Measurements from ENCODE around the gene COPS7A. TPM values are rescaled to one million over a fixed set of nuclear protein-coding genes. Genes with fewer than 3 reads are reported as not detected.
"Not testable (repeated sequence)": the region's sequence is repeated elsewhere in the genome, so short reads cannot be mapped to it uniquely, and the experiment has no call there.

The COPS7A gene
- total RNA-seq, 1 donor from 2014 or later = 24.5 TPM

- DNase-seq (ENCODE audit: low spot score) = peak; percentile 66
- Mint-ChIP-seq H3K4me1 (peaks cover 27% of the 10 kb centered on the region), H3K36me3 (peaks cover 4% of the 10 kb centered on the region), H3K27me3 (ENCODE audit: insufficient read depth, low read depth) (peaks cover 24% of the 10 kb centered on the region), H3K9me3 (peaks cover 2% of the 10 kb centered on the region), H3K4me3 (peak overlapping the region; percentile 68), H3K27ac (no peak overlapping the region)
- Histone ChIP-seq H3K36me3 (no peaks in the 10 kb centered on the region), H3K4me3 (peak overlapping the region; percentile 16), H3F3A (ENCODE audit: low read depth) (peaks cover 37% of the 10 kb centered on the region), H3K79me2 (ENCODE audit: low read depth) (peaks cover 17% of the 10 kb centered on the region), H3K4me2 (peak overlapping the region; percentile 62), H2AFZ (replicated peaks) (no peak overlapping the region), H3K9ac (no peak overlapping the region), H3K27me3 (peaks cover 17% of the 10 kb centered on the region), H3K4me1 (peaks cover 18% of the 10 kb centered on the region), H3K27ac (no peak overlapping the region), H4K20me1 (ENCODE audit: low read depth) (no peaks in the 10 kb centered on the region), H3K9me3 (ENCODE audit: low read depth) (no peaks in the 10 kb centered on the region)
- TF ChIP-seq, protein P1, sequence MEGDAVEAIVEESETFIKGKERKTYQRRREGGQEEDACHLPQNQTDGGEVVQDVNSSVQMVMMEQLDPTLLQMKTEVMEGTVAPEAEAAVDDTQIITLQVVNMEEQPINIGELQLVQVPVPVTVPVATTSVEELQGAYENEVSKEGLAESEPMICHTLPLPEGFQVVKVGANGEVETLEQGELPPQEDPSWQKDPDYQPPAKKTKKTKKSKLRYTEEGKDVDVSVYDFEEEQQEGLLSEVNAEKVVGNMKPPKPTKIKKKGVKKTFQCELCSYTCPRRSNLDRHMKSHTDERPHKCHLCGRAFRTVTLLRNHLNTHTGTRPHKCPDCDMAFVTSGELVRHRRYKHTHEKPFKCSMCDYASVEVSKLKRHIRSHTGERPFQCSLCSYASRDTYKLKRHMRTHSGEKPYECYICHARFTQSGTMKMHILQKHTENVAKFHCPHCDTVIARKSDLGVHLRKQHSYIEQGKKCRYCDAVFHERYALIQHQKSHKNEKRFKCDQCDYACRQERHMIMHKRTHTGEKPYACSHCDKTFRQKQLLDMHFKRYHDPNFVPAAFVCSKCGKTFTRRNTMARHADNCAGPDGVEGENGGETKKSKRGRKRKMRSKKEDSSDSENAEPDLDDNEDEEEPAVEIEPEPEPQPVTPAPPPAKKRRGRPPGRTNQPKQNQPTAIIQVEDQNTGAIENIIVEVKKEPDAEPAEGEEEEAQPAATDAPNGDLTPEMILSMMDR (IDR thresholded peaks at IDR 0.05) = no peak
- TF ChIP-seq EZH2 (IDR thresholded peaks at IDR 0.05) (no peak), EZH2phosphoT487 (IDR thresholded peaks at IDR 0.05) (no peak)
Observed at GRCh38 chr12:6703631-6704030, 20.2 kb upstream of the COPS7A start.

DNA sequence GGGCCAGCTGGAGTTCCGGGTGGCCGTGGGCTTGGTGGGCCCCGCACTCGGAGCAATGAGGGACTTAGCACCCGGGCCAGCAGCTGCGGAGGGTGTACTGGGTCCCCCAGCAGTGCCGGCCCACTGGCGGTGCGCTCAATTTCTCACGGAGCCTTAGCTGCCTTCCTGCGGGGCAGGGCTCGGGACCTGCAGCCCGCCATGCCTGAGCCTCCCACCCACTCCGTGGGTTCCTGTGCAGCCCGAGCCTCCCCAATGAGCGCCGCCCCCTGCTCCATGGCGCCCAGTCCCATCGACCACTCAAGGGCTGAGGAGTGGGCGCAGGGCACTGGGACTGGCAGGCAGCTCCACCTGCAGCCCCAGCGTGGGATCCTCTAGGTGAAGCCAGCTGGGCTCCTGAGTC is 15.5 kb upstream of the COPS7A start:
- H3K4me1 ChIP-seq; H2AFZ ChIP-seq (replicated peaks); H3K27me3 ChIP-seq; H3K36me3 ChIP-seq; DNase-seq (ENCODE audit: low spot score); H3K79me2 ChIP-seq (ENCODE audit: low read depth); H3K9me3 ChIP-seq (ENCODE audit: low read depth); H3K27me3 Mint-ChIP-seq (ENCODE audit: insufficient read depth, low read depth); H3K4me3 ChIP-seq; H3K9ac ChIP-seq; H3K27ac ChIP-seq; H3K27ac Mint-ChIP-seq; H3K4me3 Mint-ChIP-seq; H4K20me1 ChIP-seq (ENCODE audit: low read depth); H3K36me3 Mint-ChIP-seq; H3F3A ChIP-seq (ENCODE audit: low read depth); H3K4me2 ChIP-seq; H3K9me3 Mint-ChIP-seq: not testable (repeated sequence)
- H3K4me1 Mint-ChIP-seq = peaks cover 14% of the 10 kb centered on the region

DNA sequence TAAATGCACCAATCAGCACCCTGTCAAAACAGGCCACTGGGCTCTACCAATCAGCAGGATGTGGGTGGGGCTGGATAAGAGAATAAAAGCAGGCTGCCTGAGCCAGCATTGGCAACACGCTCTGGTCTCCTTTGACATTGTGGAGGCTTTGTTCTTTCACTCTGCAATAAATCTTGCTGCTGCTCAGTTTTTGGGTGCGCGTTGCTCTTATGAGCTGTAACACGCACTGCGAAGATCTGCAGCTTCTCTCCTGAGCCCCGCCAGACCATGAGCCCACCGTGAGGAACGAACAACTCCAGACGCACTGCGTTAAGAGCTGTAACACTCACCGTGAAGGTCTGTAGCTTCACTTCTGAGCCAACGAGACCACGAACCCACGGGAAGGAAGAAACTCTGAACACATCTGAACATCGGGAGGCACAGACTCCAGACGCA is 14.9 kb upstream of the COPS7A start:
- Histone ChIP-seq H3K79me2 (ENCODE audit: low read depth) (no peaks in the 10 kb centered on the region), H3K9ac (no peak overlapping the region), H3K27me3 (no peaks in the 10 kb centered on the region), H3K4me1 (no peaks in the 10 kb centered on the region), H3K9me3 (ENCODE audit: low read depth) (no peaks in the 10 kb centered on the region), H3F3A (ENCODE audit: low read depth) (peaks cover 3% of the 10 kb centered on the region), H3K4me3 (no peak overlapping the region), H4K20me1 (ENCODE audit: low read depth) (no peaks in the 10 kb centered on the region), H3K4me2 (no peak overlapping the region), H3K36me3 (no peaks in the 10 kb centered on the region), H3K27ac (no peak overlapping the region), H2AFZ (replicated peaks) (no peak overlapping the region)
- no peak for DNase-seq (ENCODE audit: low spot score)
- Mint-ChIP-seq H3K4me1 (peaks cover 10% of the 10 kb centered on the region), H3K9me3 (peaks cover 5% of the 10 kb centered on the region), H3K4me3 (no peak overlapping the region), H3K36me3 (no peaks in the 10 kb centered on the region), H3K27ac (peak overlapping the region; percentile 54), H3K27me3 (ENCODE audit: insufficient read depth, low read depth) (peaks cover 5% of the 10 kb centered on the region)
- TF ChIP-seq EZH2 (IDR thresholded peaks at IDR 0.05) = no peak
- TF ChIP-seq, protein P1 (IDR thresholded peaks at IDR 0.05) = no peak
- no peak for TF ChIP-seq EZH2phosphoT487 (IDR thresholded peaks at IDR 0.05)

GRCh38 chr12:6716031-6716873 is 7.6 kb upstream of the COPS7A start:
- not testable (repeated sequence) for H3K9me3 ChIP-seq (ENCODE audit: low read depth); H3K9me3 Mint-ChIP-seq; H3K27ac Mint-ChIP-seq; H3K4me3 Mint-ChIP-seq; DNase-seq (ENCODE audit: low spot score); H3K36me3 Mint-ChIP-seq; H3K4me2 ChIP-seq; H3K4me1 Mint-ChIP-seq; H4K20me1 ChIP-seq (ENCODE audit: low read depth); H3K27ac ChIP-seq; H3K9ac ChIP-seq; H3K27me3 ChIP-seq; H2AFZ ChIP-seq (replicated peaks); H3K4me1 ChIP-seq; H3K36me3 ChIP-seq; H3K27me3 Mint-ChIP-seq (ENCODE audit: insufficient read depth, low read depth); H3K4me3 ChIP-seq; H3F3A ChIP-seq (ENCODE audit: low read depth); H3K79me2 ChIP-seq (ENCODE audit: low read depth)

All from neural progenitor cell (in vitro differentiated cells).